WTC11 (cell line): ENCODE results near the gene CCR6. TPM values are rescaled to one million over a fixed set of nuclear protein-coding genes. Genes with fewer than 3 reads are reported as not detected.

Source experiments
- ATAC-seq: fragments of 200-7000 bp; cut with Tn5 transposase; 2 replicates; pipeline ENCODE4 v1.10.0; 2021; ENCODE audit warnings: mild to moderate bottlenecking, moderate library complexity
- CTCF ChIA-PET: fragments of 300-600 bp; sonication (Branson Sonifier 250); formaldehyde crosslinking; loops from one replicate; lab custom pipeline; 2021; ENCODE audit warnings: antibody characterized with exemption; lab: Charles Lee
- POLR2A ChIA-PET: fragments of 350-600 bp; sonication (Branson Sonifier 250); formaldehyde crosslinking; loops from one replicate; lab custom pipeline; 2021; ENCODE audit warnings: antibody characterized with exemption; lab: Charles Lee
- DNase-seq: peaks from one replicate; pipeline ENCODE4 v3.0.0; 2021; ENCODE audit warnings: low spot score
- H3K27ac Mint-ChIP-seq: 2 replicates; pipeline ENCODE4 v1.8.0; 2021; ENCODE audit warnings: mixed read lengths
- H3K27me3 Mint-ChIP-seq: 2 replicates; pipeline ENCODE4 v1.8.0; 2021; ENCODE audit warnings: low read depth, mild to moderate bottlenecking, moderate library complexity, mixed read lengths
- H3K36me3 Mint-ChIP-seq: 2 replicates; pipeline ENCODE4 v1.8.0; 2021; ENCODE audit warnings: mixed read lengths
- H3K4me1 Mint-ChIP-seq: 2 replicates; pipeline ENCODE4 v1.8.0; 2022; ENCODE audit warnings: mixed read lengths
- H3K4me3 Mint-ChIP-seq: 2 replicates; pipeline ENCODE4 v1.8.0; 2021; ENCODE audit warnings: mild to moderate bottlenecking, moderate library complexity, mixed read lengths
- H3K9me3 Mint-ChIP-seq: 2 replicates; pipeline ENCODE4 v1.8.0; 2021; ENCODE audit warnings: mixed read lengths
- CREM ChIP-seq: sonication (generic); formaldehyde crosslinking; IDR thresholded peaks from 2 replicates; pipeline ENCODE4 v1.8.1; 2022; ENCODE audit warnings: mild to moderate bottlenecking, missing genetic modification reagents, moderate library complexity
- EMX1 ChIP-seq: fragments of 250-450 bp; sonication (Bioruptor Pico); IDR thresholded peaks from 2 replicates; pipeline ENCODE4 v1.8.0; 2021; ENCODE audit warnings: mild to moderate bottlenecking
- ESRRA ChIP-seq: sonication (generic); formaldehyde crosslinking; IDR thresholded peaks from 2 replicates; pipeline ENCODE4 v1.8.1; 2022; ENCODE audit warnings: mild to moderate bottlenecking, missing genetic modification reagents, borderline replicate concordance
- GTF2I ChIP-seq: fragments of 250-450 bp; sonication (Bioruptor Pico); conservative IDR thresholded peaks from 2 replicates; pipeline ENCODE4 v1.4.0; 2021; ENCODE audit warnings: mild to moderate bottlenecking
- IRF2 ChIP-seq: sonication (generic); formaldehyde crosslinking; IDR thresholded peaks from 2 replicates; pipeline ENCODE4 v1.8.0; 2022; ENCODE audit warnings: low read depth, missing genetic modification reagents, borderline replicate concordance
- NFATC4 ChIP-seq: fragments of 250-450 bp; sonication (Bioruptor Pico); IDR thresholded peaks from 2 replicates; pipeline ENCODE4 v1.9.0; 2021; ENCODE audit warnings: mild to moderate bottlenecking
- OVOL2 ChIP-seq: fragments of 250-450 bp; sonication (Bioruptor Pico); IDR thresholded peaks from 2 replicates; pipeline ENCODE4 v1.9.0; 2021; ENCODE audit warnings: mild to moderate bottlenecking, borderline replicate concordance
- SMAD4 ChIP-seq: sonication (generic); formaldehyde crosslinking; IDR thresholded peaks from 2 replicates; pipeline ENCODE4 v1.8.0; 2022; ENCODE audit warnings: mild to moderate bottlenecking, missing genetic modification reagents
- SOX15 ChIP-seq: fragments of 250-450 bp; sonication (Bioruptor Pico); IDR thresholded peaks from 2 replicates; pipeline ENCODE4 v1.9.0; 2021; ENCODE audit warnings: mild to moderate bottlenecking
- TP53 ChIP-seq: sonication (generic); formaldehyde crosslinking; IDR thresholded peaks from 2 replicates; pipeline ENCODE4 v1.8.1; 2023; ENCODE audit warnings: mild to moderate bottlenecking, missing genetic modification reagents
- ZNF138 ChIP-seq: sonication (generic); formaldehyde crosslinking; conservative IDR thresholded peaks from 2 replicates; pipeline ENCODE4 v1.8.1; 2022; ENCODE audit warnings: mild to moderate bottlenecking, moderate library complexity, missing genetic modification reagents
- ZNF423 ChIP-seq: fragments of 250-450 bp; sonication (Bioruptor Pico); IDR thresholded peaks from 2 replicates; pipeline ENCODE4 v2.1.2; 2022; ENCODE audit warnings: mild to moderate bottlenecking, moderate library complexity
- ZNF671 ChIP-seq: fragments of 250-450 bp; sonication (Bioruptor Pico); IDR thresholded peaks from 2 replicates; pipeline ENCODE4 v1.8.0; 2021; ENCODE audit warnings: mild to moderate bottlenecking
- total RNA-seq: library from RNA; stranded (reverse); gene quantifications from 3 replicates; pipeline ENCODE4 v1.2.3, GENCODE V29; 2021
- TF ChIP-seq, protein P1 (sequence below): fragments of 250-450 bp; sonication (Bioruptor Pico); IDR thresholded peaks from 2 replicates; pipeline ENCODE4 v1.9.0; 2021; ENCODE audit warnings: moderate library complexity, mild to moderate bottlenecking, inconsistent platforms, borderline replicate concordance
- TF ChIP-seq, protein P2 (sequence below): sonication (generic); formaldehyde crosslinking; IDR thresholded peaks from 2 replicates; pipeline ENCODE4 v1.8.1; 2022; ENCODE audit warnings: low read depth, missing genetic modification reagents, borderline replicate concordance
- TF ChIP-seq, protein P3 (sequence below): fragments of 250-450 bp; sonication (Bioruptor Pico); IDR thresholded peaks from 2 replicates; pipeline ENCODE4 v2.1.2; 2022; ENCODE audit warnings: mild to moderate bottlenecking, moderate library complexity
- TF ChIP-seq, protein P4 (sequence below): sonication (generic); formaldehyde crosslinking; conservative IDR thresholded peaks from 2 replicates; pipeline ENCODE4 v1.8.1; 2022; ENCODE audit warnings: mild to moderate bottlenecking, missing genetic modification reagents
- TF ChIP-seq, protein P5 (sequence below): sonication (generic); formaldehyde crosslinking; IDR thresholded peaks from 2 replicates; pipeline ENCODE4 v1.8.1; 2023; ENCODE audit warnings: mild to moderate bottlenecking, missing genetic modification reagents, moderate library complexity
- TF ChIP-seq, protein P6 (sequence below): sonication (generic); formaldehyde crosslinking; IDR thresholded peaks from 2 replicates; pipeline ENCODE4 v1.8.1; 2022; ENCODE audit warnings: low read depth, mild to moderate bottlenecking, moderate library complexity, missing genetic modification reagents, borderline replicate concordance
- TF ChIP-seq, protein P7 (sequence below): sonication (generic); formaldehyde crosslinking; IDR thresholded peaks from 2 replicates; pipeline ENCODE4 v1.8.1; 2023; ENCODE audit warnings: mild to moderate bottlenecking, missing genetic modification reagents

The CCR6 gene
- total RNA-seq, 1 experiment from 2014 or later = not detected

DNA sequence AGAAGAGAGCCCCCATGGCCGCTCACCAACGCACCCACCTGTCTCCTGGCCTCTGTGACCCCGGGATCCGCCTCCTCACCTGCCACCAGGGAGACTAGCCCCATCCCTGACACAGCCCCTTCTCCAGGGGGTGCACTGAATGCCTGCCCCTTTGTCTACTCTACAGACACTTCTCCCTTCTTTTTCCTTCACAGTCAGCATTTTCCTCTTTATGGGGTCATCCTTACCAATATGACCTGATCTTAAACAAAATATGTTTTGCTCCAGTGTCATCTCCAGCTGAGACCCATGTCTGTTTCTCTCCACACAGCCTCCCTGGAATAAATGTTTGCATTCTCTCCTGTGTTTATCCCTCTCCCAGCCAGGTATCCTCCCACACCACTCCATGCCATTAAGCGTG, 14.6 kb upstream of the CCR6 start:
- CTCF ChIA-PET = interaction anchor here (0.6 kb wide), 1 partner anchor 333 kb away, joined by 3 read pairs; no protein-coding TSS in a partner anchor

DNA sequence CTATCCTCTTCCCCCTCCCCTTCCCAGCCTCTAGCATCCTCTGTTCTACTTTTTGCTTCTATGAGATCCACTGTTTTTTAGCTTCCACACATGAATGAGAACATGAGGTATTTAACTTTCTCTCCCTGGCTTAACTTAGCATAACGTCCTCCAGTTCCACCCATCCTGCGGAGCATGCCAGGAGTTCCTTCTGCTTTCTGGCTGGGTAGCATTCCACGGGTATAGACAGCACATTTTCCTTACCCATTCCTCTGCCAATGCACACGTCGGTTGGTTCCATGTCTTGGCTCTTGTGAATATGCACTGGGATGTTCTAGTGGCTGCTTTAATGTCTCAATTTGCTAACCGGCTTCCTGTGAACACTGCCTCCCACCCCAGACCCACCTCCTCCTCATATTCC, 13.2 kb upstream of the CCR6 start:
- ChIA-PET CTCF (interaction anchor here (1.0 kb wide), 1 partner anchor 334 kb away, joined by 4 read pairs; no protein-coding TSS in a partner anchor), POLR2A (no interaction called here)
- no peak for ATAC-seq
- Mint-ChIP-seq H3K27me3 (no peaks in the 10 kb centered on the region), H3K4me3 (no peak overlapping the region), H3K36me3 (no peaks in the 10 kb centered on the region), H3K27ac (no peak overlapping the region), H3K4me1 (no peaks in the 10 kb centered on the region), H3K9me3 (no peaks in the 10 kb centered on the region)
- DNase-seq = no peak
- no peak for TF ChIP-seq ZNF671 (CRISPR knock-in tag)
- no peak for TF ChIP-seq GTF2I (CRISPR knock-in tag)
- TF ChIP-seq, protein P1, sequence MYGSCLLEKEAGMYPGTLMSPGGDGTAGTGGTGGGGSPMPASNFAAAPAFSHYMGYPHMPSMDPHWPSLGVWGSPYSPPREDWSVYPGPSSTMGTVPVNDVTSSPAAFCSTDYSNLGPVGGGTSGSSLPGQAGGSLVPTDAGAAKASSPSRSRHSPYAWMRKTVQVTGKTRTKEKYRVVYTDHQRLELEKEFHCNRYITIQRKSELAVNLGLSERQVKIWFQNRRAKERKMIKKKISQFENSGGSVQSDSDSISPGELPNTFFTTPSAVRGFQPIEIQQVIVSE (CRISPR knock-in tag) = no peak
- no peak for TF ChIP-seq ESRRA (CRISPR knock-in tag)
- no peak for TF ChIP-seq SOX15 (CRISPR knock-in tag)

More for the DNA sequence above, 14.6 kb upstream of the CCR6 start:
- TF ChIP-seq ZNF423 (no peak), OVOL2 (CRISPR knock-in tag) (no peak), IRF2 (CRISPR knock-in tag) (no peak), NFATC4 (CRISPR knock-in tag) (no peak), EMX1 (CRISPR knock-in tag) (no peak), CREM (no peak), TP53 (CRISPR knock-in tag) (no peak), SMAD4 (no peak), ZNF138 (CRISPR knock-in tag) (no peak)
- TF ChIP-seq, protein P2, sequence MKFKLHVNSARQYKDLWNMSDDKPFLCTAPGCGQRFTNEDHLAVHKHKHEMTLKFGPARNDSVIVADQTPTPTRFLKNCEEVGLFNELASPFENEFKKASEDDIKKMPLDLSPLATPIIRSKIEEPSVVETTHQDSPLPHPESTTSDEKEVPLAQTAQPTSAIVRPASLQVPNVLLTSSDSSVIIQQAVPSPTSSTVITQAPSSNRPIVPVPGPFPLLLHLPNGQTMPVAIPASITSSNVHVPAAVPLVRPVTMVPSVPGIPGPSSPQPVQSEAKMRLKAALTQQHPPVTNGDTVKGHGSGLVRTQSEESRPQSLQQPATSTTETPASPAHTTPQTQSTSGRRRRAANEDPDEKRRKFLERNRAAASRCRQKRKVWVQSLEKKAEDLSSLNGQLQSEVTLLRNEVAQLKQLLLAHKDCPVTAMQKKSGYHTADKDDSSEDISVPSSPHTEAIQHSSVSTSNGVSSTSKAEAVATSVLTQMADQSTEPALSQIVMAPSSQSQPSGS = no peak
- TF ChIP-seq, protein P3, sequence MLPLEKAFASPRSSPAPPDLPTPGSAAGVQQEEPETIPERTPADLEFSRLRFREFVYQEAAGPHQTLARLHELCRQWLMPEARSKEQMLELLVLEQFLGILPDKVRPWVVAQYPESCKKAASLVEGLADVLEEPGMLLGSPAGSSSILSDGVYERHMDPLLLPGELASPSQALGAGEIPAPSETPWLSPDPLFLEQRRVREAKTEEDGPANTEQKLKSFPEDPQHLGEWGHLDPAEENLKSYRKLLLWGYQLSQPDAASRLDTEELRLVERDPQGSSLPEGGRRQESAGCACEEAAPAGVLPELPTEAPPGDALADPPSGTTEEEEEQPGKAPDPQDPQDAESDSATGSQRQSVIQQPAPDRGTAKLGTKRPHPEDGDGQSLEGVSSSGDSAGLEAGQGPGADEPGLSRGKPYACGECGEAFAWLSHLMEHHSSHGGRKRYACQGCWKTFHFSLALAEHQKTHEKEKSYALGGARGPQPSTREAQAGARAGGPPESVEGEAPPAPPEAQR = no peak
- TF ChIP-seq, protein P4, sequence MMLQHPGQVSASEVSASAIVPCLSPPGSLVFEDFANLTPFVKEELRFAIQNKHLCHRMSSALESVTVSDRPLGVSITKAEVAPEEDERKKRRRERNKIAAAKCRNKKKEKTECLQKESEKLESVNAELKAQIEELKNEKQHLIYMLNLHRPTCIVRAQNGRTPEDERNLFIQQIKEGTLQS (CRISPR knock-in tag) = no peak
- TF ChIP-seq, protein P5, sequence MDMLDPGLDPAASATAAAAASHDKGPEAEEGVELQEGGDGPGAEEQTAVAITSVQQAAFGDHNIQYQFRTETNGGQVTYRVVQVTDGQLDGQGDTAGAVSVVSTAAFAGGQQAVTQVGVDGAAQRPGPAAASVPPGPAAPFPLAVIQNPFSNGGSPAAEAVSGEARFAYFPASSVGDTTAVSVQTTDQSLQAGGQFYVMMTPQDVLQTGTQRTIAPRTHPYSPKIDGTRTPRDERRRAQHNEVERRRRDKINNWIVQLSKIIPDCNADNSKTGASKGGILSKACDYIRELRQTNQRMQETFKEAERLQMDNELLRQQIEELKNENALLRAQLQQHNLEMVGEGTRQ (CRISPR knock-in tag) = no peak
- TF ChIP-seq, protein P6, sequence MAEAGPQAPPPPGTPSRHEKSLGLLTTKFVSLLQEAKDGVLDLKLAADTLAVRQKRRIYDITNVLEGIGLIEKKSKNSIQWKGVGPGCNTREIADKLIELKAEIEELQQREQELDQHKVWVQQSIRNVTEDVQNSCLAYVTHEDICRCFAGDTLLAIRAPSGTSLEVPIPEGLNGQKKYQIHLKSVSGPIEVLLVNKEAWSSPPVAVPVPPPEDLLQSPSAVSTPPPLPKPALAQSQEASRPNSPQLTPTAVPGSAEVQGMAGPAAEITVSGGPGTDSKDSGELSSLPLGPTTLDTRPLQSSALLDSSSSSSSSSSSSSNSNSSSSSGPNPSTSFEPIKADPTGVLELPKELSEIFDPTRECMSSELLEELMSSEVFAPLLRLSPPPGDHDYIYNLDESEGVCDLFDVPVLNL (CRISPR knock-in tag) = no peak
- TF ChIP-seq, protein P7, sequence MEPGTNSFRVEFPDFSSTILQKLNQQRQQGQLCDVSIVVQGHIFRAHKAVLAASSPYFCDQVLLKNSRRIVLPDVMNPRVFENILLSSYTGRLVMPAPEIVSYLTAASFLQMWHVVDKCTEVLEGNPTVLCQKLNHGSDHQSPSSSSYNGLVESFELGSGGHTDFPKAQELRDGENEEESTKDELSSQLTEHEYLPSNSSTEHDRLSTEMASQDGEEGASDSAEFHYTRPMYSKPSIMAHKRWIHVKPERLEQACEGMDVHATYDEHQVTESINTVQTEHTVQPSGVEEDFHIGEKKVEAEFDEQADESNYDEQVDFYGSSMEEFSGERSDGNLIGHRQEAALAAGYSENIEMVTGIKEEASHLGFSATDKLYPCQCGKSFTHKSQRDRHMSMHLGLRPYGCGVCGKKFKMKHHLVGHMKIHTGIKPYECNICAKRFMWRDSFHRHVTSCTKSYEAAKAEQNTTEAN (CRISPR knock-in tag) = no peak
- TF ChIP-seq, all 79 proteins: peak for 0
- POLR2A ChIA-PET = no interaction called here
- Mint-ChIP-seq H3K27me3 (no peaks in the 10 kb centered on the region), H3K4me3 (no peak overlapping the region), H3K4me1 (no peaks in the 10 kb centered on the region), H3K9me3 (no peaks in the 10 kb centered on the region), H3K27ac (no peak overlapping the region), H3K36me3 (no peaks in the 10 kb centered on the region)
- DNase-seq (no peak), ATAC-seq (no peak)
